H1 (cell line): ENCODE measurements around the gene TRPT1. TPM values are rescaled to one million over a fixed set of nuclear protein-coding genes. Genes with fewer than 3 reads are reported as not detected.

Experiments
- RFX5 ChIP-seq: IDR thresholded peaks from 2 replicates; pipeline ENCODE4 v1.6.1; 2011; ENCODE audit warnings: low read depth, low read length, improper control_type of control experiment, borderline replicate concordance
- SUZ12 ChIP-seq: fragments of 200-600 bp; sonication (generic); IDR thresholded peaks from 2 replicates; pipeline ENCODE4 v1.6.1; 2012; ENCODE audit warnings: mild to moderate bottlenecking, inconsistent platforms, low read length, moderate library complexity, mixed read lengths
- polyA plus RNA-seq, 7 experiments: library from polyadenylated mRNA; depleted of rRNA in 3 of 7; stranded (reverse) in 5 of 7; unstranded in 2 of 7; fragments of >200 nt in 5 of 7; fragments of 200-250 nt in 2 of 7; gene quantifications; 1 replicate in 5 of 7; 2 replicates in 1 of 7; 4 replicates in 1 of 7; pipeline versions ENCODE4 v1.2.1 to v1.2.3, GENCODE V29; 2011 to 2013; ENCODE audit warnings: missing spikeins in 2 of 7, mixed read lengths in 2 of 7
- total RNA-seq: library from RNA; stranded (reverse); fragmentation: NEBNext Ultra II Directional; extraction: Animal tissue kit (Norgen Biotek cat#: 25700); gene quantifications from 2 replicates; pipeline ENCODE4 v1.2.1, GENCODE V29; 2021
- TF ChIP-seq, protein P1 (sequence below): IDR thresholded peaks from 2 replicates; pipeline ENCODE4 v1.6.1; 2011; ENCODE audit warnings: low read depth, mild to moderate bottlenecking, low read length; ENCODE audit not compliant: insufficient read depth
- TF ChIP-seq, protein P2 (sequence below), 3 experiments: IDR thresholded peaks; 1 replicate in 2 of 3; 2 replicates in 1 of 3; pipeline versions ENCODE4 v1.5.1 to v1.6.1; 2011; ENCODE audit warnings: low read length in 3 of 3, mild to moderate bottlenecking in 3 of 3, inconsistent platforms in 2 of 3, low read depth in 1 of 3, moderate library complexity in 1 of 3; ENCODE audit not compliant: insufficient read depth in 1 of 3; ENCODE audit errors: control extremely low read depth in 1 of 3

TRPT1 gene
- total and polyA plus RNA-seq, 2 of the 8 experiments (the other 6 are each of a cell fraction or from before 2014, with no cell fraction given) = 34.5 to 74.6 TPM

DNA sequence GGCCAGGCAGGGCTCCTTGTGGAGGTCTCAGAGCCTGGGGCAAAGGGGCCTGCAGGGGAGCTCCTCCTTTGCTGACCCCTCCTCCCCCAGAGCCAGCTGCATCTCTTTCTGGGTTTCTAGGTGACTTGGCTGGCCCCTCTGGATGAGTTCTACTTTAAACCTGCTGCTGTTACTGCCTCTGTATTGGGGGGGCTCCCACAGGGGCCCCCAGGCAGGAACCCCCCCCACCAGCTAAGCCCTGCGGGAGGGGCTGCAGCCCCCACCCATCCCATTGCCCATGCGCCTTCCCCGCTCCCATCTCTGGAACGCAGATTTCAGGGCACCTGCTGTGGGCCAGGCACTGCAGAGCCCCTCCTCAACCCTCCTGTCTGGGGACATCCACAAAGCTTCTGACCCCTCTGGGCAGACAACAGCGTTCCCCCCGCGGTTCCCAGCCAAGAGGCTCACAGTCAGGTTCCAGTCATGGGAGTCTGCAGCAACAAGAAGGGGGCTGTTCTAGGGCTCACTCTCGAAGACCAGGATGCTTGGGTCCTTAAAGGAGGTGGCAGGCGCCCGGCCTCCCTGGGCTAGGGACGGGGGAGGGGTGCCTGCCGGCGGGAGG is 24.5 kb upstream of the TRPT1 start (continued):
- TF ChIP-seq, protein P1, sequence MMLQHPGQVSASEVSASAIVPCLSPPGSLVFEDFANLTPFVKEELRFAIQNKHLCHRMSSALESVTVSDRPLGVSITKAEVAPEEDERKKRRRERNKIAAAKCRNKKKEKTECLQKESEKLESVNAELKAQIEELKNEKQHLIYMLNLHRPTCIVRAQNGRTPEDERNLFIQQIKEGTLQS = no peak
- TF ChIP-seq SUZ12 (no peak), RFX5 (no peak)
- TF ChIP-seq, protein P2, sequence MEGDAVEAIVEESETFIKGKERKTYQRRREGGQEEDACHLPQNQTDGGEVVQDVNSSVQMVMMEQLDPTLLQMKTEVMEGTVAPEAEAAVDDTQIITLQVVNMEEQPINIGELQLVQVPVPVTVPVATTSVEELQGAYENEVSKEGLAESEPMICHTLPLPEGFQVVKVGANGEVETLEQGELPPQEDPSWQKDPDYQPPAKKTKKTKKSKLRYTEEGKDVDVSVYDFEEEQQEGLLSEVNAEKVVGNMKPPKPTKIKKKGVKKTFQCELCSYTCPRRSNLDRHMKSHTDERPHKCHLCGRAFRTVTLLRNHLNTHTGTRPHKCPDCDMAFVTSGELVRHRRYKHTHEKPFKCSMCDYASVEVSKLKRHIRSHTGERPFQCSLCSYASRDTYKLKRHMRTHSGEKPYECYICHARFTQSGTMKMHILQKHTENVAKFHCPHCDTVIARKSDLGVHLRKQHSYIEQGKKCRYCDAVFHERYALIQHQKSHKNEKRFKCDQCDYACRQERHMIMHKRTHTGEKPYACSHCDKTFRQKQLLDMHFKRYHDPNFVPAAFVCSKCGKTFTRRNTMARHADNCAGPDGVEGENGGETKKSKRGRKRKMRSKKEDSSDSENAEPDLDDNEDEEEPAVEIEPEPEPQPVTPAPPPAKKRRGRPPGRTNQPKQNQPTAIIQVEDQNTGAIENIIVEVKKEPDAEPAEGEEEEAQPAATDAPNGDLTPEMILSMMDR (IDR thresholded peaks at IDR 0.05; ENCODE audit: control extremely low read depth in 1 of 3, insufficient read depth in 1 of 3, low read depth in 1 of 3, low read length in 3 of 3) = no peak
- TF ChIP-seq, all 59 proteins: peak for 0
